IPS-11a (cell line): Measurements from ENCODE around the gene NR2F2.
A peak's percentile ranks its signal among the peaks of the same experiment; 100 is the strongest.

ENCODE experiments used
- H3K4me3 ChIP-seq: one replicate; pipeline ENCODE4 v1.5.1; 2013; ENCODE audit warnings: low read depth, low read length, control low read depth

The NR2F2 gene

GRCh38 chr15:96330450-96331143 is at the start of gene NR2F2:
NR2F2 (plus strand) TSS chr15:96330700; CDS start chr15:96332106, 1,406 bp downstream.
- peak within 1 kb of the TSS; percentile 30 for H3K4me3 ChIP-seq

GRCh38 chr15:96285305-96285704 is 45.2 kb upstream of the NR2F2 start:
- H3K4me3 ChIP-seq: no peak overlapping the region

GRCh38 chr15:96285729-96286254 is 44.7 kb upstream of the NR2F2 start:
- no peak overlapping the region for H3K4me3 ChIP-seq

GRCh38 chr15:96290679-96291078 is 39.8 kb upstream of the NR2F2 start:
- no peak overlapping the region for H3K4me3 ChIP-seq

- no peak overlapping the region for H3K4me3 ChIP-seq
These were observed 37.9 kb upstream of the NR2F2 start for GRCh38 chr15:96292635-96293034.

- H3K4me3 ChIP-seq: no peak overlapping the region
These were observed 37.1 kb upstream of the NR2F2 start for GRCh38 chr15:96293441-96293840.

DNA sequence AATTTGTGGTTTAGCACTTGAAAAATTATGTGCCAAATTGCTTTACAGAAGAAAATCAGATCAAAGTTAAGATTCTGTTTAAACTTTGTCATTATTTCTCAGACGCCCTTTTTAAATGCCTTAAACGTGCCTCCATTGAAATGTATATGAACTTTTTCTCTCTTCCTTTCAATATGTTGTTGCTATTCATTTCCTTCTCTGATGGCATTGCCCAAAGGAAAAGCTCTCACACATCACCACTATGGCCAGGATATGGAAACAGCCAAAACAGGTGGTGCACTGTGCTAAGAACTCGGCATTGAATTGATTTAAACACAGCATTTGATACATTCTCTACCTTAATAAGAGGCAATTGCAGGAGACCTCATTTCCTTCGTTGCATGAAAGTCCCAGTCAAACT is 35.7 kb upstream of the NR2F2 start:
- no peak overlapping the region for H3K4me3 ChIP-seq

DNA sequence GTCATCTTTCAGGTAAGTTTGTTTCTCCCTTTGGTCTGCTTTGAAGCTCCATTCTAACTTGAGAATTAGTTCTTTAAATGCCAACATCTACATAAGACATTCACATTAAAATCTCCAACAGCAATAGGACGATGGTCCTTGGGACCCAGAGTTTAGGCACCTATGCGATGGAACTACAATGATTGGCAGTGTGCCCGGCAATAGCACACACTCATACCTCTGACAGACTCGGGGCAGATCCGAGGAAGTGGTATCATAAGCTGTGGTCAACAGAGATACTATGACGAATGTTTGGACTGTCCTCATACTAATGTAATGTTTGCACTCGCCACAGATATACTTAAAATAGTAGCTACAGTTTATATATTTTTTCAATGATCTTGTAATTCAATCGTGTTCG is 34.2 kb upstream of the NR2F2 start:
- no peak overlapping the region for H3K4me3 ChIP-seq

GRCh38 chr15:96297783-96298182 is 32.7 kb upstream of the NR2F2 start:
- H3K4me3 ChIP-seq: no peak overlapping the region

- no peak overlapping the region for H3K4me3 ChIP-seq
These were observed 32.3 kb upstream of the NR2F2 start for GRCh38 chr15:96298217-96298616.

DNA sequence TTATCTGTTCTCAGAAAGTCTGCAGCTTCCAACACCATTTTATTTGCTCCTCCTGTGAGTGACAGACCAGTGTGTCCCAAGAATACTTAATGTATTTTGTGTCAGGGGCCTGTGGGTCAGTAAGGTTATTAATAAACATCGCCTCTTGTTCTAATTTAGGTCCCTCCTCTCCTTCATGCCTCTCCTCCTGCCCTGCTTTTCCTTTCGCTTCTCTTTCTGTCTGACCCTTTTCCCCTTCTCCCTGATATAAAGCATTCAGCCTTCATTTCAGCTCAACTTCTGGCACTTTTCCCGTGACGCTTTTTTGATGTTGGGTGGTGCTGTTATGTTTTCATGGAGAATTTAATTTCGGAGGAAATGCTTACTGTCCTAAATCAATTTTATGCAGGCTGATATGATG is 29.7 kb upstream of the NR2F2 start:
- no peak overlapping the region for H3K4me3 ChIP-seq

GRCh38 chr15:96303503-96304056 is 26.9 kb upstream of the NR2F2 start:
- no peak overlapping the region for H3K4me3 ChIP-seq

DNA sequence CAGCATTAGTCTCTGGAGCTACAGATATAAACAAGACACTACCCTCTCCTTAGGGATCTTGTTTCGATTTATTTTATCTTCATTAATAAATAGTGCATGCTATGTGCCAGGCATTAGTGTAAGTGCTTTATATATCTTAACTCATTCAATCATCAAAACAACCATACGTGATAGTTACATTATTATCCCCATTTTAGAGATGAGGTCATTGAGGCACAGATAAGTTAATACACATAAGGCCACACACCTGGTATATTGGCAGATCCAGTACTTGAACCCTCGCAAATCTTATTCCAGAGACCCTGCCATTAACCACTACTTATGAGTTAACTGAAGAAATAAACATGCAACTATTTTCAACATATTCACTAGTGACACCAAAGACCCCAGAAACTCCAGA is 25.7 kb upstream of the NR2F2 start:
- H3K4me3 ChIP-seq: no peak overlapping the region

GRCh38 chr15:96306321-96306720 is 24.2 kb upstream of the NR2F2 start:
- H3K4me3 ChIP-seq: no peak overlapping the region

DNA sequence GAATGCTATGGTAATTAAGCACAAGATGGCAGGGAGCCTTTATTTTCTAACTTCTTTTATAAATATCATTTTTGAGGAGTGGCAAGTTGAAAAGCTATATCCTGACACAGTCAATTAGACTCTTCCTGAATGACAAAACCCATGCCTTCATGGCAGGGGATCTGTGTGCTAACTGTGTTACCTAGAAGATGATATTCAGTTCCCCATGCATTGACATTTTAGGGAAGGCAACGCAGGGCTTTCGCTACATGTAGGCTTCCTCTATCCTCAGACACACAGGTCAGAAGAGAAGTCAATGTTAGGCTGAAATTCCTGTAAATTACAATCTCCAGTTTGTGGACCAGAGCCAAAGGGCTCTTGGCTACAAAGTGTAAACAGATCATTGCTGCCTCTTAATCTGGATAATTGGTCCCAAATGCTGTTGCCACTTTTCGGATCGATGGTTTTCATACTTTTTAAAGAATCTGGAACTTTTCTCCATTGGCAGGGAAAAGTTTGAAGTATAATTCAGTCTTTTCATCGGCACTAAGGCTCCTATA is 22.6 kb upstream of the NR2F2 start:
- no peak overlapping the region for H3K4me3 ChIP-seq

DNA sequence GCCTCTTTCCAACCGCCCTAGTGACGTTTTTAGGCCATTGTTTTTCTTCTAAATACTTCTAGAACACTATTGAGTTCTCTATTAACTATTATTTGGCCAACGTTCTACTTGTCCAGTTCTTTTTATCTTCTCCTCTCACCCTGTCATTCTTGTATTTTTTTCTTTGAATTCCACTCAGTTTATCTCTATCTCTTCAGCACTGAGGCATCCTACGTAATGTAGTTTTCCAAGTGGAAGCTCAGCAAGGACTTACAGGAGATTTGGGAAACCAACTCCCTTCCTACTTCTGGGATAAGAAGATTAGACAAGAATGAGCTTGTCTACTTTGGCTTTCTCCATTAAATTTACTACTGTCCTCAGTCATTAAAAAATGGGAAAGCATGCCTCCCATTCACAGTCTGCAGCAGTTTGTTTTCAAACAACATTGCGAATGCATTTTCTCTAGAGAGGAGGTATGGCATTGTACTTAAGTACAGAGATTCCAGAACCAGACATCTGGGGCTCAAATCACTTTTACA is 21.3 kb upstream of the NR2F2 start:
- no peak overlapping the region for H3K4me3 ChIP-seq

DNA sequence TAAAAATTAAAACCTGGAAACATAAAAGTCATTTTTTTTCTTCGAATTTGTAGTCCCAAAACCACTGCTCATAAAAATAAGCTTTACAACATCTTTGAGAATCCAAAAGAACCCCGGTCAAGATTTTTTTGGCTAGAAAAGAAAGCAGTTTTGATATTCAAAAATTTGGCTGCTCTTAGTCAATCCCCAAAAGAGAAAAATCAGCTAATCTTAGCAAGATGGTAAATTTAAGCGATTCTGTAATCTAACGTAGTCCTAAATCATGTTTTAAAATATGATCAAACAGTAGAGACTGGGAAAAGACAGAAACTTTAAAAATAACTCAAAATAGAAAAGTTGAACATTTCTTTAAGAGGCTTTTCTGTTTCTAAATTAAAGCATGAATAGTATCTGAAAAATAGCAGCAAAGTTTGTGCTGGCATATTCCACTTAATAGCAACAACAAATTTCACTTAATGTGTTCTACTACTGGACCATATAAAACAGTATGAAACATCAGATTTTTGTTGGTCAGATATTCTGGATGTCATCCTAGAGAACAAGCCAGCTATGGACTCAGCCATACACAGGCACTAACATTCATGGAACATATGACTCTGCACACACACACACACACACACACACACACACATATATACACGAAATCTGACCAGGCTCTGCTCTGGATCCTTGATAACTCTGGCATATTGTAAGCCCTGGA is 19.1 kb upstream of the NR2F2 start:
- no peak overlapping the region for H3K4me3 ChIP-seq

- H3K4me3 ChIP-seq: no peak overlapping the region
These were observed 18.6 kb upstream of the NR2F2 start for GRCh38 chr15:96311956-96312294.

DNA sequence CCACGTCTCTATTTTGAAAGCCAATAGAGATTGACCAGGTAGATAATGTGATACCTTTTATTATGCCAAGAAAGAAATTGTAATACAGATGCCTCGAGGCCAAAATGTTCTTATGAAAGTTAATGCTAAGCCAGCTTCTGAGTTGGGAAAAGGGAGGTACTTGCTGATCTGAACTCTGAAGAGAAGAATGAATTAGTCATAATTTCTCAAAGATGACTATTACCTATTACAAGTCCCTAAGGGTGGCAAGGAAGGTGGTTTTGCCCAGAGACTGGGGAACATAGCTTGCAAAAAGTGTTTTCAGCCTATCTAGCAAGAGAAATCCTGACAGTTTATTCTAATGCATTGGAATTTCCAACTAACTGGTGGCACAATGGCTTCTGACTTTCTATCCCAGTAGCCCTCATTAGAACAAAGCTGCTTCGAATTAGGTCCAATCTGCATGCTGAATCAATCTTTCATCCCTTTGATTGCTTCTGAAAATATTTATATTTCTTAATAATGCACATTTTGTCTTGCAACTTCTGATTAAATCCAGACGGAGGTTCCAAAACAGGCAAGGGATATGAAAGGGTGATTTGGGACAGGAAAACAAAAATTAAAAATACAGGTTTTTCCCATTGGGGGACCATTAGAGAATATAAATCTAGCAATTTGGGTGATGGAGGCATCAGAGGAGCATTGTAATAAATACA is 17.7 kb upstream of the NR2F2 start:
- H3K4me3 ChIP-seq: no peak overlapping the region

GRCh38 chr15:96314518-96314917 is 16.0 kb upstream of the NR2F2 start:
- H3K4me3 ChIP-seq: no peak overlapping the region

DNA sequence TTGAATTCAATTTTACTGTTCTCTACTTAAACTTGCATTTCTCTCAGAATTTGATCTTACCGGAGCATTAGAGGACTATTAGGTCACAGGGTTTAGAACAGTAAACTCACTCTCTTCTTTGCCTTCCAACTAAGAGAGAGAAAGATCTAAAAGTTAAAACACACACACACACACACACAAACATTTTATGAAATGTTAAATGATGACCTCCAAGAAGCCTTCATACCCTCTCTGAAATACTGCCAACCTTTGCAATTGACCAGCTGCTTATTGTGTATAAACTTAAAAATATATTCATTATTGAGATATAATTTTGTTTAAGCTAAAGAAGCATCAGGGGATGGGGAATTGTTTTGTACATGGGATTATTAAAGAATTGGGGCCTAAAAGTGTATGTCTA is 15.5 kb upstream of the NR2F2 start:
- no peak overlapping the region for H3K4me3 ChIP-seq
